T-helper 2 cell (primary cell): ENCODE measurements around the gene SIGLEC15.
"Not testable (repeated sequence)": the region's sequence is repeated elsewhere in the genome, so short reads cannot be mapped to it uniquely, and the experiment has no call there.

Source experiments
- DNase-seq, 5 experiments: peaks; one replicate each; pipeline versions ENCODE4 v3.0.0 to v3.0.0-alpha.2; 2012 to 2022

The SIGLEC15 gene

GRCh38 chr18:45821026-45821425 is 4.4 kb upstream of the SIGLEC15 start:
- no peak for DNase-seq

- DNase-seq, result no peak
These were observed 3.8 kb upstream of the SIGLEC15 start for GRCh38 chr18:45821711-45822110.

DNA sequence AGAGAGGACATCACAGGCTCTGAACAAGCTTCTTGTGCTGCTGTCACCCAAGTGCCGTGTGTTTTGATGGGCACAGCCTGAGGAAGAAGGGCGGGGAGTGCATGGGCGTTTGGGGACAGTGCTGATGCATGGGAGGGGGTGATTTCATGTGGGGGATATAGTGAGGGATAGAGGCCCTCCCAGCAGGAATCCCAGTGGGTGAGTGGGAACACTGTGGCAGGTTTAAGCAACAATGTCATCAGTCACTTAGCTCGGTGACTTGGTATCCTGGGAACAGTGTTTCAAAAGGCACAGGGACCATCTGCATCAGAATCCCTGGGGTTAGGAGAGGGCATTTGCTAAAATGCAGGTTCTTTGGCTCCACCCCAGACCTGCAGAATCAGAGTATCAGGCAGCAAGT is 609 bp downstream of the SIGLEC15 start:
- no peak for DNase-seq

GRCh38 chr18:45826716-45827115 is 1.2 kb downstream of the SIGLEC15 start:
- not testable (repeated sequence) for DNase-seq

DNA sequence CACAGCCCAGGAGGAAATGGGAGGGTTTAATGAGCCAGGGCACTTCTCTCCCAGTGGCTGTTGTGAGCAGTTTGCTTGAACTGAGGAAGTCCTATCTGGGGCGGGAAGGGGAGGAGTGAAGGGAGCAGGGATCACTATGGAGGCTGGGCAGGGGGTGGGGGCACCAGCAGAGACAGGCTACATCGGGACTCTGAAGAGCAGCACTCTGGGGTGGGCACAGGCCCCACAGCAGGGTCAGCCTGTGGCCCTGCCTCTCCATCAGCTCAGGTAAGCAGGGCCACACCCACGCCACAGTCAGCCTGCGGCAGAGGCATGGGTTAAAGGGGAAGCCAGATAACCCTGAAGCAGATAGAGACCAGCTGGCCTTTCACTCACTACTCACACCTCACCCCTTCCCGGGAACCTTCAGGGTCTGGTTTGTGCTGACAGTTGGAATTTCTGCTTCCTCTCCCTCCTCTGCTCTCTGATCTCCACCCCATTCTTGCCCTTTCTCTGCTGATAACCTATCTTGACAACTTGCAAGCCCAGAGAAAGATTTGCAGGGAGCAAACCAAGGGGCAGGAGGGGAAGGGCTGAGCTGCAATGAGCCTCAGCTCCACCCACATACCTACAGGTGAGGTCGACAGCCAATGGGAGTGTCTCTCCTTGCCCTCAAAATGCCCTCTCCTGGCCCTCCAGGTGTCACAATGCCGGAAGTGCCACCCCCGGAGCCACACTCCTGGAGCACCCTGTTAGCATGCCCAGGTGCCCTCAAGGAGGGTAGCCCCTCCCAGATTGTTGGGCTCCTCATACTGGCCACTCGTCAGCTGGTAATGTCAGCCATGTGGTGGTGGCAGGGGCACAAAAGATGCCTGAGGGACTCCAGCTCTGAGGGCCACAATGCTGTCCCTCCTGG is 3.7 kb downstream of the SIGLEC15 start:
- no peak for DNase-seq

- no peak for DNase-seq
These were observed 4.4 kb downstream of the SIGLEC15 start for GRCh38 chr18:45829855-45830254.

DNA sequence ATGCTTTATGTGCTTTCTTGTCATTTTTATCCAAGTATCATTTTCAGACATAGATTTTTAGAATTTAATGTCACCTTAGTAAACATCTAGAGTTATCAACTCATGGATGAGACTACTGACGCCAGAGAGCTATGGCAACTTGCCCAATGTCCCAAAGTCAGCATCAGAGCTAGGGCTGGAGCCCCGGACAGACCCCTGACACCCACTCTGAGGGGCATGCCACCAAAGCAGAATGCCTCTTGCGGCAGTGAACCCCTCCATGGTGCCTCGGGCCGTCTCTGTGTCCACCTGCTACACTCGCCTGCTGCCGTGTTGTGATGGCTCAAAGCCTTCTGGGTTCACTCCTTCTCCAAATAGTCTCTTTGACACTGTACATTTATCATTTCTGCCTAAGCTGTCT is 5.4 kb downstream of the SIGLEC15 start:
- DNase-seq, result no peak

- DNase-seq, result no peak
These were observed 8.4 kb downstream of the SIGLEC15 start for GRCh38 chr18:45833846-45834245.

DNA sequence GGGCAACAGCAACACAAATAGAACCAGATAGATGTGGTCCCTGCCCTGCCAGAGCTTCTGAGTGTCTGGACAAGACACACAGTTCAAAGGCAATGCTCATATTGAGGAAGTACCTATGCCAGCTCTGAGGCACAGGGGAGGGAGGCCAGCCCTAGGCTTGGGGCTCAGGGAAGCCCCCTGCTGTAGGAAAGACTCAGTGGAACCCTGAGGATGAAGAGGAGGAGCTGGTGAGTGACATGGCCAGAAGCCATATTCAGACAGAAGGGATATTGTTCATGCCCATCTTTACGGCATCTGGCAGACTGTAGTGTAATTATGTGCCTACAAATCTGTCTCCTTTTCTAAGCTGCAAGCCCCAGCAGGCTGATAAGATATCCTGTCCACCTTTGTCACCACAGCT is 8.8 kb downstream of the SIGLEC15 start:
- DNase-seq, result no peak

DNA sequence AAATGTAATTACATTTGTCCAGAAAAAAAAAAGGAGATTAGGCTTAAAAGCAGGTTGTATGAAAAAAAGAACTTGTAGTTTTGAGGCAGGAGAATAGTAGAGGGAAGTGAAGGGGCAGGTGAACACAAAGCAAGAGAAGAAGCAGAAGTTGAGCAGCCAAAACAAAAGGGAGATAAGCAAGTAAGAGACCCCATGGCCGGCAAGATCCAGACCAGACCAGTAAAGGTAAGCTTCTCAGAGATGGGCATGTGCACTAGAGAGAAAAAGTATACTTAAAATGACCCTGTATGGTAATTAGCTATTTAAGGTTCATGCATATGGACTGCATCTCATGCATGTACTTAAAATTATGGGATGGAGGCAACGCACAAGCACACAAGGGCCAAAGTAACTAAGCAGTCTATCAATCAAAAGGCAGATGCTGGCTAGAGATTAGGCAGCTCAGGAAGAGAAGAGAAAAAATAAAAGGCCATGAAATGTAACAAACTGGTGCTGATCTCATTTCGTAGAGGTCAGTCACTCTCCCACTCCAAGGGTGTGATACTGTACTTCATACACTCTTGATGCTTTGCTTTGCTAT is 9.7 kb downstream of the SIGLEC15 start:
- DNase-seq, result no peak

DNA sequence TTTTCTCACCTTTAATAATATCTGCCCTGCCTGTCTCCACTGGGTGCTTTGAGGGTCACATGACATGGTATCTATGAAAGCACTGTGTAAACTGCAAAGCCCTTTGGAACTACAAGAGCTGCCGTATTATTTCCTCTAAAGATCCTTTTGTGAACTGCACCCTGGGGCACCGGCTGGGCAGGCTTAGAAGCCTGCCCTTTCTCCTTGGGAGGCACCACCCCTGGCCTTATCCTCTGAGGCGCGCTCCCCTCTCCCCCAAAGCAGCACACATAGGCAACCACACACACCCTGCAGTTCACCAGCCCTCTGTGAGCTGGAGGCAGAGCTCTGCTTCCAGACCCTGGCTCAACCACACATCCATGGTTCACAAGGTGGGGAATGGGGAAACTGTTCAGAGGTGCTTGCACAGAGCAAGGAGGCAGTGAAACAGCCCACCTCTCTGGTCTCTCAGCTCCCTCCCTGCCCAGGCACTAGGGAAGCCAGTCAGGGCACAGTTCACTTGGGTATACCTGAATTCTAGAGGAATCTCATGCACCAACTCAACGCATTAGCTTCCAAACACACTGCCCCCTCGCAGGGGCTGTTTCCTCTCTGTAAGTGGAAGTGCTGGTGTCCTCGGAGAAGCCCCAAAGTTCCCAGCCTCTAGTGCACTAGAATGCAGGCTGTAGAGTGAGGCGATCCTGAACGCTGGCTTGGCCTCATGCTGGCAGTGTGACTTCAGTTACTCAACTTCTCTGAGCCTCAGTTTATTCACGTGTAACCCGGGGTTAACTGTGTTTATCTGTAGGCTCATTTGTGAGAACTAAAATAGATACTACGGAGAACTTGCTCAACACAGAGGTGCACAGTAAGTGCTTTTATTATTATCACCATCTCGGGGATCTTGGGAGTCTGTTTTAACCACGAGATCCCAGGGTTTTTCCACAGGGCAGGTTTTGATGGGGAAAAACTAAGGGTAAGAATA is 11.0 kb downstream of the SIGLEC15 start:
- DNase-seq, result no peak

- DNase-seq, result peak in 1 of 5 experiments; percentile 62
These were observed 12.0 kb downstream of the SIGLEC15 start for GRCh38 chr18:45837283-45838070.

DNA sequence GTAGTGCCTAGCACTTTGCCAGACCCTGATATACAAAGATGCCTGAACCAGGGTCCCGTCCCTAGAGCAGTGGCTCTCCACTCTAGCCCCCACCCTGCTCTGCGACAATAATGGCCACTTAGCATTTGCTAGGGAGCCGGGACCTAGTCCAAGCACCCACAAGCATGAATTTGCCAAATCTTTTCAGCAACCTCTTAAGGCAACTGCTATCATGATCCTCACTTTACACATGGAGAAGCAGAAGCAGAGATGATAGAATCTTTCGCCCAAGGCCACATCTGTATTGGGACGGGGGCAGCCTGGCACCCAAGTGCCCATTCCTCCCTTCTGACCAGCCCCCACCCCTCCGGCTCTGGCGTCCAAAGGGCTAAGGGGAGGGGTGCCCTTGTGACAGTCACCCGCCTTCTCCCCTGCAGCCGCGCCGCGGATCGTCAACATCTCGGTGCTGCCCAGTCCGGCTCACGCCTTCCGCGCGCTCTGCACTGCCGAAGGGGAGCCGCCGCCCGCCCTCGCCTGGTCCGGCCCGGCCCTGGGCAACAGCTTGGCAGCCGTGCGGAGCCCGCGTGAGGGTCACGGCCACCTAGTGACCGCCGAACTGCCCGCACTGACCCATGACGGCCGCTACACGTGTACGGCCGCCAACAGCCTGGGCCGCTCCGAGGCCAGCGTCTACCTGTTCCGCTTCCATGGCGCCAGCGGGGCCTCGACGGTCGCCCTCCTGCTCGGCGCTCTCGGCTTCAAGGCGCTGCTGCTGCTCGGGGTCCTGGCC is 13.0 kb downstream of the SIGLEC15 start:
- DNase-seq, result no peak

DNA sequence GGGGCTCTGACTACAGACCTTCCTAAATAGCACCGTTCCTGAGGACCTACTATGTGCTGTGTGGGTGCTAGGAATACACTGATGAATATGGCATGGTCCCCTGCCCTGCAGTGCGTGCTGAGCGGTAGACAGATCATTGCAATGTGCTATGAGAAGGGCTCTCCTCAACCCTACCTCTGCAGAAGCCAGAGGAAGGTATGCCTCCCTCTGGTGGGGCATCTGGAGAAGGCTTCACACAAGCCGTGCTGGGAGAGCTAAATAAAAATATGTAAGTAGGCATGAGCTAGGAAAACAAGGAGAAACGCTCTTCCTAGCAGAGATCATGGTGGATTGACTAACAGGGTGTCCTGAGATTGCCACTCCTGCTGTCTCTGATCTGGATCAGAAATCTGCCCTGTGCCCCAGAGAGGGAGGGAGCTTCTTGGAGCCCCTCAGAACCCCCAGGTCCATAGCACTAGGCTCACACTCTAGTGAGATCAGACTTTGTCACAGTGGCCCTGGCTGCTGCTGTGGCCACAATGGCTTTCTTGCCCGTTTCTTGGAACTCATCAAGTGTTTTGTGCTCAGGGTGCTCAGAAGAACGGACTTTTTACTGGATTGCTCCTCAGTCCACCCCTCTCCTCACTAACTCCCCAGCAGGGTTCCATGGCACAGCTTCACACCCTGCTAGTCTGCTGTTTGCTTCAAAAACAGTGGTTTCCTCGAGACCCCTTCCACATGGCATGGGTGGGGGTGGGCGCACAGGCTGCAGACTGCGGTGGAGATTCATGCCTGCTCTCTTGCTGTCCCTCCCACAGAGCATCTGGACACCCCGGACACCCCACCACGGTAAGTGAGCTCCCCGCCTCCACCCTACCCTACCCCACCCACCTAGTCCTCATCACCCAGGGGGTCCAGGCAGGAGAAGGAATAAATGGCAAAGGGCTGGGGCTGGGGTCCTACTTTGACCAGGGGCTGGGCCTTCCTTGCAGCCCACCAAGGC is 14.2 kb downstream of the SIGLEC15 start:
- DNase-seq, result peak in 1 of 5 experiments; percentile 49

DNA sequence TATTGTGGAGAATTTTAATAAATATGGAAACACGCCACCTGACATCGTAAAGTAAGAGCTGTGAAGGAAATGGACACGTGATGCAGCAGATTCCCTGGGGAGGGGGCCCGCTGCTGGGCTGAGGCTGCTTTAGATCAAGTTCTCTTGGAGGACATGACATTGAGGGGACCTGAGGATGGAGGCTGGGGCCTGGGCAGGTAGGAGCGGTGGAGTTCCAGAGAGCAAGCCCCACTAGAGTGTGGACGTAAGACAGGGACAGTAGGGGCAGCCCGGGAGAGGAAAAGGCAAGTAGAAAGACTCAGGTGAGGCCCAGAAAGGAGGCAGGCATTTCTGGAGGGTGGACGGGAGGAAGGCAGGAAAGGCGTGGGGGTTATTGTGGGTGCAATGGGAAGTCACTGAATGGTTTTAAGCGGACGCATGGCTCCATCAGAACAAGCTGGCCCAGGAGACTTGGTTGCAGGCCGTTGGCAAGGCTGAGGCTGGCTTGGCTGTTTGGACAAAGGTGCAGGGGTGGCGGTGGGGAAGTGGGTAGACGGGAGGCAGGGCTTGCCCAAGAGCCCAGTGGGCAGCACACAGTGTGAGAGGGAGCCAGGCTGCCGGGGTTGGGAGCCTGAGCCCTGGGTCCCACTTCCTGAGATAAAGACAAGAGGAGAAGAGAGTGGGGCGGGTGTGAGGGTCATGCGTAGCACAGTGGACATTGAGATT is 15.7 kb downstream of the SIGLEC15 start:
- no peak for DNase-seq

GRCh38 chr18:45841765-45842442 is 16.4 kb downstream of the SIGLEC15 start:
- DNase-seq, result no peak

- no peak for DNase-seq
These were observed 17.5 kb downstream of the SIGLEC15 start for GRCh38 chr18:45843019-45843418.

GRCh38 chr18:45844938-45845337 is 19.5 kb downstream of the SIGLEC15 start:
- DNase-seq, result no peak

DNA sequence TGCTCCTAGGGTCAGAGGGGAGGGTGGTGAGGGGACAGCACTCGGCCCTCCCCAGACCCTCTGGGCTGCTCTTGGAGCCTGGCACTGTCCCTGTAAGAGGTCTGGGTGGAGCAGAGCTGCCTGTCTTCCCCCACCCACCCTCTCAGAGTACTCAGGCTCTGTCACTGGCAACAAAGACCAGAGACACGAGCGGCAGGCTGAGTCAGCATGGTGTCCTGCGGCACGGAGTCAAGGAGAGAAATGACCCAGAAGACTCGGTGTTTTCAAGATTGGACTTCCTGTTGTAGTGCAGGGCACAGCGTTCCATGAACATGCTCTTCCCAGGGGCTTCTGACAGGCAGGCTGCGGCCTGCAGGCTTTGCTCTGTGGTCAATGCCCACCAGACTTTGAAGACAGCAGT is 19.9 kb downstream of the SIGLEC15 start:
- DNase-seq, result no peak
